ENCODE data around the gene CLEC18B.
"Not testable (repeated sequence)": the region's sequence is repeated elsewhere in the genome, so short reads cannot be mapped to it uniquely, and the experiment has no call there.

DNA sequence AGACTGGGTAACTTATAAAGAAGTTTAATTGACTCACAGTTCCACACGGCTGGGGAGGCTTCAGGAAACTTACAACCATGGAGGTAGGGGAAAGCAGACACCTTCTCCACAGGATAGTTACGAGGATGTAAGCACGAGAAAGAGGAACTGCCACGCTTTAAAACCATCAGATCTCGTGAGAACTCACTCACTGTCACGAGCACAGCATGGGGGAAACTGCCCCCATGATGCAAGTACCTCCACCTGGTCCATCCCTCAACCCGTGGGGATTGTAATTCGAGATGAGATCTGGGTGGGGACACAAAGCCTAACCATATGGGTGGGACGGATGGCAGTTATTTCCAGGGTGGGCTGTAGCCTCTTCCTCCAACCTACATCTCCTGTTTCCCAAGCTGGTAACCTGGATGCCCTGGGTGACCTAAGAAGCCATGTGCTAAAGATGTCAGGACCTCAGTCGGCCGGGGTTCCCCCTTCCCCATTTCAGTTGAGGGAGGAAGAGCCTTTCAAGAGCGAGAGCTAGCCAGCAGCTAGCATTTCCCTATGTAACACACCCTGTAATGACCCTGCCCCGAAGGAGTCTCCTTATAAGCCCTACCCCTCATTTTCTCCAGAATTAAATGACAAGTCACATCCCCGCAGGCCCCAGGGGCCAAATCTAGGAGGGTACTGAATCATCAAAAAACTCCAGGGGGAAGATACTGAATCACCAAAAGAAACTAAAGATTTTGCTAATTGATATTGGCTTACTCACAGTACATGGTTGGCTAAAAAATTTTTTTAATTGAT, 16.9 kb downstream of the CLEC18B start:
- TF ChIP-seq, protein P1, sequence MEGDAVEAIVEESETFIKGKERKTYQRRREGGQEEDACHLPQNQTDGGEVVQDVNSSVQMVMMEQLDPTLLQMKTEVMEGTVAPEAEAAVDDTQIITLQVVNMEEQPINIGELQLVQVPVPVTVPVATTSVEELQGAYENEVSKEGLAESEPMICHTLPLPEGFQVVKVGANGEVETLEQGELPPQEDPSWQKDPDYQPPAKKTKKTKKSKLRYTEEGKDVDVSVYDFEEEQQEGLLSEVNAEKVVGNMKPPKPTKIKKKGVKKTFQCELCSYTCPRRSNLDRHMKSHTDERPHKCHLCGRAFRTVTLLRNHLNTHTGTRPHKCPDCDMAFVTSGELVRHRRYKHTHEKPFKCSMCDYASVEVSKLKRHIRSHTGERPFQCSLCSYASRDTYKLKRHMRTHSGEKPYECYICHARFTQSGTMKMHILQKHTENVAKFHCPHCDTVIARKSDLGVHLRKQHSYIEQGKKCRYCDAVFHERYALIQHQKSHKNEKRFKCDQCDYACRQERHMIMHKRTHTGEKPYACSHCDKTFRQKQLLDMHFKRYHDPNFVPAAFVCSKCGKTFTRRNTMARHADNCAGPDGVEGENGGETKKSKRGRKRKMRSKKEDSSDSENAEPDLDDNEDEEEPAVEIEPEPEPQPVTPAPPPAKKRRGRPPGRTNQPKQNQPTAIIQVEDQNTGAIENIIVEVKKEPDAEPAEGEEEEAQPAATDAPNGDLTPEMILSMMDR (IDR thresholded peaks at IDR 0.05 in 2 of 3, conservative IDR thresholded peaks at IDR 0.05 in 1 of 3; ENCODE audit: borderline replicate concordance in 1 of 3, insufficient read depth in 1 of 3, low read depth in 2 of 3, low read length in 2 of 3): not testable (repeated sequence)
- TF ChIP-seq SP1 (IDR thresholded peaks at IDR 0.05; ENCODE audit: low read depth); ZNF274 (IDR thresholded peaks at IDR 0.05; ENCODE audit: low read depth, low read length); EZH2 (IDR thresholded peaks at IDR 0.05); JUND (IDR thresholded peaks at IDR 0.05); POLR2A (IDR thresholded peaks at IDR 0.05; ENCODE audit: borderline replicate concordance, extremely low read depth, insufficient read depth, insufficient read length); EGR1 (IDR thresholded peaks at IDR 0.05; ENCODE audit: low read depth); SRF (IDR thresholded peaks at IDR 0.05; ENCODE audit: low read depth); POLR2AphosphoS5 (IDR thresholded peaks at IDR 0.05; ENCODE audit: low read depth, low read length): not testable (repeated sequence)
- TF ChIP-seq, protein P2, sequence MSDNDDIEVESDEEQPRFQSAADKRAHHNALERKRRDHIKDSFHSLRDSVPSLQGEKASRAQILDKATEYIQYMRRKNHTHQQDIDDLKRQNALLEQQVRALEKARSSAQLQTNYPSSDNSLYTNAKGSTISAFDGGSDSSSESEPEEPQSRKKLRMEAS (IDR thresholded peaks at IDR 0.05): not testable (repeated sequence)

All from HCT116 (cell line).